NCI-H748 treated with DMSO at 0.1 percent for 48 hours (cell line): ENCODE results near the gene HNRNPLL.
"Not testable (repeated sequence)": the region's sequence is repeated elsewhere in the genome, so short reads cannot be mapped to it uniquely, and the experiment has no call there.

Experiments
- DNase-seq: peaks from one replicate; lab custom pipeline; 2025; lab: John Stamatoyannopoulos, UW

Gene HNRNPLL

DNA sequence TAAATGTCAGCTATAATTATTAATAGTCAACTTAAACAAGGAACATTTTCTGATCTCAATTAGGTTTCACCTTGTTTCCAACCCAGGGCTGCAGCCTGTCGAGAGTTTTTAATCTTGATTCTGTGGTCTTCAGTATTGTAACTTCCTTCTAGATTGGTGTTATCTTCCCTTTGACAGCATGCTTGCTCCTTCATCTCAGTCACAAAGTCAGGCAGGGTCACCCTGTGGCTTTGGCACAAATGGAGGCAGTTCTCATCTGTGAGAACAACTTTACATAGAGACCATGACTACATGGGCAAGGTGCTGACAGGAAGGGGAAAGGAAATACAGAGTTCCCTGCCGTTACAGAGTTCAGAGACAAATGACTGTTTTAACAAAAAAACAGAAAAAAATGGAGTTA lies 50.5 kb downstream of the HNRNPLL start:
- DNase-seq, result no peak

DNA sequence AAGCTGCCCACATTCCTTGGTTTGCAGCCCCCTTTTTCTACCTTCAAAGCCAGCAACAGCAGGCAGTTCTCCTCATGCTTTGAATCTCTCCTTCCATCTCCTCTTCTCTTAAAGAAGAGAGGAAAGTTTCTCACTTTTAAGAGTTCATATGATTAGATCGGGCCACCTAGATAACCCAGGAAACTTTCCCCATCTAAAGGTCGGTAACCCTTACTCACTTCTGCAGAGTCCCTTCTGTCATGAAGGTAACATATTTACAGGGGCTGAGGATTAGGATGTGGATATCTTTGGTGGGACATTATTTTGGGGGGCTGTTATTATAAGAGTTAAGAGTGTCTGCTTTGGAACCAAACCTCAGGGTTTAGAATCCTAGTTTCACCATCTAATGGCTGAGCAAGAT lies 51.0 kb downstream of the HNRNPLL start:
- no peak for DNase-seq

DNA sequence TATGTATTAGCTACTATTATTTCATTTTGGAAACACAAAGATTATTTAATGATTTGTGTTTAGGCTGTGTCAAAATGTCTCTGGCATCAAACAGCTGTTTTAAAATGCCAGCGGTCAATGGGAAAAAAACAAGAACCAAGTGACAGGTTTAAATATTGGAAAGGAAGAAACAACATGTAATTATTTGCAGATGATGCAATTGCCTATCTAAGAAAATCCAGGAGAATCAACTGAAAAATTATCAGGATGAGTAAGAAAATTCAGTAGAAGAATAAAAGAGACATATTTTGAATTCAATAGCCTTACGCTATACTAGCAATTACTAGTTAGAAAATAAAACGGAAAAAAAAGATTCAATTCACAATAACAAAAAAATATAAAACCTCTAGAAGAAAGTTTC lies 51.6 kb downstream of the HNRNPLL start:
- no peak for DNase-seq

DNA sequence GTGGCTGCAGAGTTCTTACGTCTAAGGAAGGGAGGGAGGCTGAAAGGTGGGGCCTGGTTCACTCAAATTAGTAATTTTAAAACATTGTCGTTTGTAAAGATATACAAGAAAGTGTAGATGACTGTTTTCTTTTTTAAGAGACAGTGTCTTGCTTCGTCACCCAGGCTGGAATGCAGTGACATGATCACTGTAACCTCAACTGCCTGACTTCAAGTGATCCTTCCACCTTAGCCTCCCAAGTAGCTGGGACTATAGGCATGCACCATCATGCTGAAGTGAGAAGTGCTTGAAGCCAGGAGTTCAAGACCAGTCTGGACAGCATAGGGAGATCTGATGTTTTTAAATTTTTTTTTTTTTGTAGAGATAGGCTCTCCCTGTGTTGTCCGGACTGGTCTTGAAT lies 52.9 kb downstream of the HNRNPLL start:
- no peak for DNase-seq

DNA sequence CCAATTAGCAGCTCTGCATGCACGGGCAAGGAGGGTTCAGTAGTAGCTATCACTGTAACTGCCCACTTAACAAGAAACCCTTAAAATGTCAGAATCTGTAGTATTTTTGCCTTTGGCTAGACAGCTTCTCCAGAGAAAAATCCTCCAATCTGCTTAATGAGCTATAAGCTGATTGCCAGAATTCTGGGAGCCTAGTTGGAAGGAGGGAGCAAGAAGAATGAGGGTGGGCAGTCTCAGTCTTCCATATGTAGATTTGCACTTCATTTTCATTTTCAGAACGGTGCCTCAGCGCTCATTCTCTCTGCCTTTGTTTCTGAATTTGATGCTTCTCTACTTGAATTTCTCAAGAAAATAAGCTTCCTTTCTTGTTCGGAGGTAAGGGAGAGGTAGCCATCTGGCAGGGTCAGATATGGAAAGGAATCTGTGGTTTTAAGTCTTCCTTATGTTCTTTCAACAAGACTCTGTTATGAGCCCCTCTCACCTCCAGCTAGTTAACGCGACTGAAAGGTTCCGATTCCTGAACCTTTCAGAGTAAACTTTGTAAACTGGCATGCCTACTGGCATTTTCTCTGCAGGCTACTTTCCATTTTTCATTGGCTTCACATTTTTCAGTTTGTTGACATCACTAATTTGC lies 53.5 kb downstream of the HNRNPLL start:
- DNase-seq, result no peak

DNA sequence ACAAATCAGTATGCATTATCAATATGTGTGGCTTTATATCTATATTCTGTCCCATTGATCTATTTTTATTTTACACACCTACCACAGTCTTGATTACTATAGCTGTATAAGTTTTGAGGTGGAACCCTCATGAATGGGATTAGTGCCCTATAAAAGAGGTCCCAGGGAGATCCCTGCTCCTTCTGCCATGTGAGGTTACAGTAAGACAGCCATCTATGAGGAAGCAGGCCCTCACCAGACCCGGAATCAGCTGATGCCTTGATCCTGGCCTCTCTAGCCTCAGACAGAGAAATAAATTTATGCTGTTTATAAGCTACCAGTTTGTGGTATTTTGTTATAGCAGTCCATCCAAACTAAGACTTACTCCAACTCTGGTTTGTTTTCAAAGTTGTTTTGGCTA lies 54.9 kb downstream of the HNRNPLL start:
- DNase-seq, result no peak

- no peak for DNase-seq
Observed at GRCh38 chr2:38546585-38546984, 56.1 kb downstream of the HNRNPLL start.

DNA sequence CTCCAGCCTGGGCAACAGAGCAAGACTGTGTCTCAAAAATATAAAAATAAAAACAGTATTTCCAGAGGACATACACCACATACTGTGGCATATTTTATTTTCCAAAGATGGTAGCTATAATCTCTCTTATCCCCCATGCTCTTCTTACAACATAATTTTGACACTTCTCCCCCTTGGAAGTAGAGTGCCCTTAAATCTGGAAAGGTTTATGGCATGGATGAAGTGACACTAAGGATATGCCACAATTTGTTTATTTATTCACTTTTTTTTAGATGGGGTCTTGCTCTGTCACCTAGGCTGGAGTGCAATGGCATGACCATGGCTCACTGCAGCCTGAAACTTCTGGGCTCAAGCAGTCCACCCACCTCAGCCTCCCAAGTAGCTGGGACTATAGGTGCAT lies 56.7 kb downstream of the HNRNPLL start:
- no peak for DNase-seq

DNA sequence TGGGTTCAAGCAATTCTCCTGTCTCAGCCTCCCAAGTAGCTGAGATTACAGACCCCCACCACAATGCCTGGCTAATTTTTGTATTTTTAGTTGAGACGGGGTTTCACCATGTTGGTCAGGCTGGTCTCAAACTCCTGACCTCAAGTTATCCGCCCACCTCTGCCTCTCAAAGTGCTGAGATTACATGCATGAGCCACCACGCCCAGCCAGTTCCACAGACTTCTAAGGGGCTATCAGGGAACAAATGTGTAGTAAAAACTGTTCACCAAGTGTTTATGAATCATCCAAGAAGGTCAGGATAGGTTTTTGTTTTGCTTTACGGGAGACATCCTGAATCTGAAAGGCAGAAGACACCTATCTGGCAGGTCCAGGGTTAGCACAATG lies 60.5 kb downstream of the HNRNPLL start:
- not testable (repeated sequence) for DNase-seq

DNA sequence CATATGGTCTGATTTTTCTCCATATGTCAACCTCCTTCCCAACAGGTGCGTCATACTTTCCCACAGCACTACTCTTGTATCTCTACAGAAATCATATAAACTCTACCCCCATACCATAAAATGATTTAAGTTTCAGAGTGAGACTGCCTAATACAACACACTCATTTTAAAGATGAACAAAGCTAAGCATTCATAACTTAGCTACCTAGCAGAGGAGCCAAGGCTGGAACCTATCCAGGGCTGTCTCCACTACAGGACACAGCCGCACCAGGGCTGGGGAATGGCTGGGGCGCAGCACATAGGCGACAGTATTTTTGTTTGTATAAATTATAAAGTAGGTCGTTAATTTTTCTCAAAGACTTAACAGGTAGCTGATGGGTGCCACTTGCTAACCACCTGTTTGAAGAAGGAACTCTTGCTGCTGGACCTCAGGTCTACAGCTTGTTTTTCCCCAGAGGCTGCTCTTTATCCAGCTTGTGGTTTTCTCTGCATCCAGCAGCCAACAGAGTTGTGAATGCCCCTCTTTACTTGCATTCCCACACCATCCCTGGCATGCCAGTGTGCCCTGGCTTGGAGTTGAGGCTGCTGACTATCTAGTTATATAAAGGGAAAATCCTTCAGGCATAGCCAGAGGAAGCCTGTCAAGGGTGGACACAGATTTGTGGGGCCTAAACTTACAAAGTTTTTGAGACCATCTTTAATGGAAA lies 62.0 kb downstream of the HNRNPLL start:
- no peak for DNase-seq

- no peak for DNase-seq
Observed at GRCh38 chr2:38539086-38539485, 63.6 kb downstream of the HNRNPLL start.

GRCh38 chr2:38537937-38538525 lies 64.7 kb downstream of the HNRNPLL start:
- no peak for DNase-seq

- not testable (repeated sequence) for DNase-seq
Observed at GRCh38 chr2:38537296-38537695, 65.4 kb downstream of the HNRNPLL start.

DNA sequence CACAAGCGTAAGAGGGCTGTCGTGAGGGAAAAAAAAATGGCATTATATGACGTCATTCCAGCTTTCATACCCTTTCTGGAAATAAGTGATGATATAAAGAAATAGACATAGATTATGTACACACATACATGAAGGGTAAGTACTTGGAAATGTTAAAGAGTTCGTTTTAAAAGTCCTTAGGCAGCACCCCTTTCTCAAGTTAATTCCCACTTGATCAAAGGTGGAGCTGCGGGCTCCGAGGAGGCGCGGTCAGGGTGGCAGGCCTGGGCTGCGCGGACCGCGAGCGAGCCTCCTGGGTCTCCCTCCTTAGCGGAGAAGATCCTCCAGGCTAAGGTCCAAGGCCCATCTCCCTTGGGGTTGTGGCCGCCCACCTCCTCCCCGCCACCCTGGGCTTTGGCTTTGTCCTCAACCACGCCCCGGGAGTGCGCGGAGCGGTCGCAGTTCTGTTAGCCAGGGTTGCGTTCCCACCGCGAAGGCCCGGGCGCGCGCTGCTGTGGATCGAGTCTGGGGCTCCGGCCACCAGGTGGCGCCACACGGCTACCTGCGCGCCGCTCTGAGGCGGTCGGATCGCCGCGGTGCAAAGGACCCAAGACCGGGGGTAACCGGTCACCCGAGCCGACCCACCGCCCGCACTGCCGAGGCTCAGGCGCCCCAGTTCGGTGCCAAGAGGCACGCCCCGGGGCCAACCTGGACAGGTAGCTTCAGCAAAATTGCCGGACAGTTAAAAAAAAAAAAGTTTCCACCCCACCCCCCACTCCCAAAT lies 66.8 kb downstream of the HNRNPLL start:
- peak; percentile 34 for DNase-seq

- no peak for DNase-seq
Observed at GRCh38 chr2:38535404-38535743, 67.4 kb downstream of the HNRNPLL start.

GRCh38 chr2:38534746-38535403 lies 67.9 kb downstream of the HNRNPLL start:
- no peak for DNase-seq

- DNase-seq, result no peak
Observed at GRCh38 chr2:38533757-38534545, 68.8 kb downstream of the HNRNPLL start.

GRCh38 chr2:38533180-38533579 lies 69.5 kb downstream of the HNRNPLL start:
- no peak for DNase-seq

DNA sequence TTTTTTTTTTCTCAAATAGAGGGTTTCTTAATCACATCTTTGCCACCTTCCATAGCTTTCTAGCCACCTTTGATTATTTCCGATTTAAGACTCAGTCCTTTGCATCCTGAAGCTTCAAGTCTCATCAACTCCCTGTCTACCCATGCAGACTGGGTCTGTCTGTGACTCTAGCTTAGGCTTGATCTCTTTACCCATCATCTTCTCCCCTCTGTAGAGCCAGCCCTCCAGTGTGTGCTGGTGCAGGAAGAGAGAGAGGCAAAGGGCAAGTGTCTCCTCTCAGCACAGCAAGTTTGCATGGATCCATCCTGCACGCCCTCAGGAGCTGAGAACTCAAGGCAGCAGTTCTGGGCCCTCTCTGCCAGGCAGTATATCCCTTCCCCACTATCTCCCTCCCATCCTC lies 70.4 kb downstream of the HNRNPLL start:
- no peak for DNase-seq

- DNase-seq, result no peak
Observed at GRCh38 chr2:38529208-38529607, 73.5 kb downstream of the HNRNPLL start.

GRCh38 chr2:38528534-38528933 lies 74.2 kb downstream of the HNRNPLL start:
- DNase-seq, result no peak

DNA sequence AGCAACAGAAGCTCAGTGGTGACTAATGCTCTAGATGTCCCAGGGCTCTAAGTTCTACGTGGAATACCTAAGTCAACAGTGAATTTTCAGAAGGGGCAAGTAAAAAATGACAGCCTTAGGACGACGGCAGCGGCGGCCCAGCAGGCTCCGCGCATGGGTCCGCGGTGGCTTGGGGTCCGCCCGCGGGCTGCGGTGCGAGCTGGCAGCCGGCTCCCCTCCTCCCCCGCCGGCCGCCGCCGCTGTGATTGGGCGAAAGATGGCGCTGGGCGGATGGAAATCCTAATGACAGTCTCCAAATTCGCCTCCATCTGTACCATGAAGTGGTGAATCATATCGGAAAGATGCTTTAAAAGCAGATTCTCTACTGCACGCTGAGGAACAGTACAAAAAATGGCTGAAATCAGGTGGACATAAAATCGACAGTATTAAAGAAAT lies 74.7 kb downstream of the HNRNPLL start:
- peak; percentile 11 for DNase-seq
